Measurements from ENCODE around the gene ABHD12B.

ABHD12B gene

GRCh38 chr14:50932592-50933495 lies 61.0 kb downstream of the ABHD12B start:
- Histone ChIP-seq H3K79me2 (ENCODE audit: insufficient read depth, low read length) (no peaks in the 10 kb centered on the region), H3K36me3 (ENCODE audit: insufficient read depth, low read length) (0 out of 2 replicates have a peak, but pooled peaks cover 7% of the 10 kb centered on the region), H3K4me3 (ENCODE audit: low read depth, low read length, poor library complexity, severe bottlenecking) (no peak overlapping the region), H4K20me1 (ENCODE audit: insufficient read depth, low read length) (no peaks in the 10 kb centered on the region), H3K4me2 (ENCODE audit: low read length) (no peak overlapping the region), H2AFZ (ENCODE audit: low read length) (no peak overlapping the region), H3K9ac (ENCODE audit: low read length) (no peak overlapping the region), H3K27ac (ENCODE audit: low read depth, low read length, poor library complexity, severe bottlenecking) (no peak overlapping the region), H3K4me1 (ENCODE audit: insufficient read depth, low read length, severe bottlenecking) (peaks cover 32% of the 10 kb centered on the region), H3K9me2 (ENCODE audit: low read depth, low read length) (no peaks in the 10 kb centered on the region), H3K9me3 (ENCODE audit: low read length) (no peaks in the 10 kb centered on the region), H3K27me3 (ENCODE audit: insufficient read depth, low read length) (no peaks in the 10 kb centered on the region), H3F3A (ENCODE audit: insufficient read depth, low read length) (0 out of 2 replicates have a peak, but pooled peaks cover 4% of the 10 kb centered on the region)
- no peak for TF ChIP-seq CTCF (IDR thresholded peaks at IDR 0.05; ENCODE audit: low read length)
- no peak for TF ChIP-seq EZH2 (IDR thresholded peaks at IDR 0.05; ENCODE audit: borderline replicate concordance, low read length)

GRCh38 chr14:50935126-50936015 lies 63.5 kb downstream of the ABHD12B start:
- H3K4me2 ChIP-seq (ENCODE audit: low read length): no peak overlapping the region
- peak overlapping the region; percentile 62 for H3K27ac ChIP-seq (ENCODE audit: low read depth, low read length, poor library complexity, severe bottlenecking)
- TF ChIP-seq CTCF (IDR thresholded peaks at IDR 0.05; ENCODE audit: low read length): no peak
- TF ChIP-seq EZH2 (IDR thresholded peaks at IDR 0.05; ENCODE audit: borderline replicate concordance, low read length): no peak
- 0 out of 2 replicates have a peak, but pooled peaks cover under 1% of the 10 kb centered on the region for H3F3A ChIP-seq (ENCODE audit: insufficient read depth, low read length)
- H4K20me1 ChIP-seq (ENCODE audit: insufficient read depth, low read length): no peaks in the 10 kb centered on the region
- no peaks in the 10 kb centered on the region for H3K27me3 ChIP-seq (ENCODE audit: insufficient read depth, low read length)
- 0 out of 2 replicates have a peak, but pooled peaks cover 3% of the 10 kb centered on the region for H3K36me3 ChIP-seq (ENCODE audit: insufficient read depth, low read length)
- peaks cover 23% of the 10 kb centered on the region for H3K4me1 ChIP-seq (ENCODE audit: insufficient read depth, low read length, severe bottlenecking)
- H3K79me2 ChIP-seq (ENCODE audit: insufficient read depth, low read length): no peaks in the 10 kb centered on the region
- H3K4me3 ChIP-seq (ENCODE audit: low read depth, low read length, poor library complexity, severe bottlenecking): no peak overlapping the region
- H3K9ac ChIP-seq (ENCODE audit: low read length): no peak overlapping the region
- H3K9me3 ChIP-seq (ENCODE audit: low read length): no peaks in the 10 kb centered on the region
- no peak overlapping the region for H2AFZ ChIP-seq (ENCODE audit: low read length)
- no peaks in the 10 kb centered on the region for H3K9me2 ChIP-seq (ENCODE audit: low read depth, low read length)

- H3K36me3 ChIP-seq (ENCODE audit: insufficient read depth, low read length): 0 out of 2 replicates have a peak, but pooled peaks cover 3% of the 10 kb centered on the region
- H3K27me3 ChIP-seq (ENCODE audit: insufficient read depth, low read length): no peaks in the 10 kb centered on the region
- TF ChIP-seq EZH2 (IDR thresholded peaks at IDR 0.05; ENCODE audit: borderline replicate concordance, low read length) (no peak), CTCF (IDR thresholded peaks at IDR 0.05; ENCODE audit: low read length) (no peak)
- no peak overlapping the region for H3K9ac ChIP-seq (ENCODE audit: low read length)
- H3K4me3 ChIP-seq (ENCODE audit: low read depth, low read length, poor library complexity, severe bottlenecking): no peak overlapping the region
- no peaks in the 10 kb centered on the region for H3K79me2 ChIP-seq (ENCODE audit: insufficient read depth, low read length)
- no peak overlapping the region for H3K4me2 ChIP-seq (ENCODE audit: low read length)
- H3K9me2 ChIP-seq (ENCODE audit: low read depth, low read length): no peaks in the 10 kb centered on the region
- peaks cover 23% of the 10 kb centered on the region for H3K4me1 ChIP-seq (ENCODE audit: insufficient read depth, low read length, severe bottlenecking)
- H3K27ac ChIP-seq (ENCODE audit: low read depth, low read length, poor library complexity, severe bottlenecking): peak overlapping the region; percentile 62
- no peaks in the 10 kb centered on the region for H3F3A ChIP-seq (ENCODE audit: insufficient read depth, low read length)
- H3K9me3 ChIP-seq (ENCODE audit: low read length): no peaks in the 10 kb centered on the region
- H4K20me1 ChIP-seq (ENCODE audit: insufficient read depth, low read length): no peaks in the 10 kb centered on the region
- no peak overlapping the region for H2AFZ ChIP-seq (ENCODE audit: low read length)
Observed at GRCh38 chr14:50936016-50936340, 64.1 kb downstream of the ABHD12B start.
